Smooth muscle cell (in vitro differentiated cells): ENCODE measurements around the gene MAPK8. TPM values are rescaled to one million over a fixed set of nuclear protein-coding genes. Genes with fewer than 3 reads are reported as not detected.

ENCODE experiments used
- DNase-seq: peaks from one replicate; lab custom pipeline; 2025; ENCODE audit not compliant: unreplicated experiment; lab: John Stamatoyannopoulos, UW
- H2AFZ ChIP-seq: fragments of 200-600 bp; sonication (generic); 2 replicates; pipeline ENCODE4 v1.6.0; 2016; ENCODE audit warnings: antibody characterized with exemption, low read depth, mild to moderate bottlenecking
- H3F3A ChIP-seq: fragments of 200-600 bp; sonication (generic); 2 replicates; pipeline ENCODE4 v1.6.0; 2017; ENCODE audit warnings: antibody characterized with exemption, low read depth
- H3K27ac ChIP-seq: fragments of 200-600 bp; sonication (generic); 2 replicates; pipeline ENCODE4 v1.5.1; 2016; ENCODE audit warnings: low read depth, mild to moderate bottlenecking
- H3K27me3 ChIP-seq: fragments of 200-600 bp; sonication (generic); 2 replicates; pipeline ENCODE4 v1.6.1; 2016; ENCODE audit warnings: low read depth, mild to moderate bottlenecking
- H3K36me3 ChIP-seq: fragments of 200-600 bp; sonication (generic); 2 replicates; pipeline ENCODE4 v1.5.1; 2016; ENCODE audit warnings: low read depth
- H3K4me1 ChIP-seq: fragments of 200-600 bp; sonication (generic); 2 replicates; pipeline ENCODE4 v1.5.1; 2016; ENCODE audit warnings: low read depth
- H3K4me2 ChIP-seq: fragments of 200-600 bp; sonication (generic); 2 replicates; pipeline ENCODE4 v1.6.0; 2016; ENCODE audit warnings: mild to moderate bottlenecking
- H3K4me3 ChIP-seq: fragments of 200-600 bp; sonication (generic); 2 replicates; pipeline ENCODE4 v1.5.1; 2016; ENCODE audit warnings: mild to moderate bottlenecking
- H3K79me2 ChIP-seq: fragments of 200-600 bp; sonication (generic); 2 replicates; pipeline ENCODE4 v1.6.0; 2016; ENCODE audit warnings: low read depth, mild to moderate bottlenecking
- H3K9ac ChIP-seq: fragments of 200-600 bp; sonication (generic); 2 replicates; pipeline ENCODE4 v1.6.0; 2016; ENCODE audit warnings: low read depth
- H3K9me3 ChIP-seq: fragments of 200-600 bp; sonication (generic); replicated peaks from 2 replicates; pipeline ENCODE4 v1.5.1; 2016; ENCODE audit warnings: low read depth
- H4K20me1 ChIP-seq: fragments of 200-600 bp; sonication (generic); 2 replicates; pipeline ENCODE4 v1.6.0; 2016; ENCODE audit warnings: low read depth
- WGBS: methylation state at CpG from one replicate; pipeline ENCODE4 v1.1.7; 2016; ENCODE audit warnings: low lambda C conversion rate; 5-methylcytosine and 5-hydroxymethylcytosine counted together
- polyA plus RNA-seq: library from polyadenylated mRNA; unstranded; fragments of >200 nt; fragmentation: Nextera tagmentation; extraction: Ambion mirVana; gene quantifications from 2 replicates; pipeline ENCODE4 v1.2.1, GENCODE V29; 2016
- total RNA-seq: library from RNA; depleted of rRNA; stranded (reverse); fragments of >200 nt; gene quantifications from 2 replicates; pipeline ENCODE4 v1.2.3, GENCODE V29; 2014
- TF ChIP-seq, protein P1 (sequence below): fragments of 200-600 bp; sonication (generic); IDR thresholded peaks from 2 replicates; pipeline ENCODE4 v1.5.1; 2017; ENCODE audit warnings: borderline replicate concordance, mild to moderate bottlenecking, antibody characterized with exemption; ENCODE audit not compliant: insufficient read depth, poor library complexity, severe bottlenecking

Gene MAPK8
- total and polyA plus RNA-seq, 2 experiments from 2014 or later = 13.1 to 45.5 TPM

DNA sequence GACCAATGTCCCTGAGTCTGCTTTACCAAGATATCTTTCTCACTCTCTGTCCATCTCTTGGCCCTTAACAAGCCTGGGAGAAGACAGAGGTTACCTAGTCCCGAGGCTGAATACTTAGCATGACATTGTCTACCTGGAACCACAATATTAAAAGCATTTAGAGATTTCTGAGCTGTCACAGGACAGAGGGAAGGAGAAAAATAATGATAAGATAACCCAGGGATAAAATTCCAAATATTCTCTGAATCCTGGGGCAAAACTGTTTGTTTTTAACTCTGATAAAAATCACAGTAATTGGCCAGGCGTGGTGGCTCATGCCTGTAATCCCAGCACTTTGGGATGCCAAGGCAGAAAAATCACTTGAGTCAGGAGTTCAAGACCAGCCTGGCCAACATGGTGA is 12.0 kb upstream of the MAPK8 start:
- Histone ChIP-seq H3K4me1 (no peaks in the 10 kb centered on the region), H3K27ac (no peak overlapping the region), H3K9ac (no peak overlapping the region), H3K9me3 (no peaks in the 10 kb centered on the region), H3K36me3 (no peaks in the 10 kb centered on the region), H3F3A (no peaks in the 10 kb centered on the region), H3K79me2 (no peaks in the 10 kb centered on the region), H3K4me3 (no peak overlapping the region), H3K4me2 (no peak overlapping the region), H4K20me1 (no peaks in the 10 kb centered on the region), H3K27me3 (peaks cover 6% of the 10 kb centered on the region), H2AFZ (no peak overlapping the region)
- TF ChIP-seq, protein P1, sequence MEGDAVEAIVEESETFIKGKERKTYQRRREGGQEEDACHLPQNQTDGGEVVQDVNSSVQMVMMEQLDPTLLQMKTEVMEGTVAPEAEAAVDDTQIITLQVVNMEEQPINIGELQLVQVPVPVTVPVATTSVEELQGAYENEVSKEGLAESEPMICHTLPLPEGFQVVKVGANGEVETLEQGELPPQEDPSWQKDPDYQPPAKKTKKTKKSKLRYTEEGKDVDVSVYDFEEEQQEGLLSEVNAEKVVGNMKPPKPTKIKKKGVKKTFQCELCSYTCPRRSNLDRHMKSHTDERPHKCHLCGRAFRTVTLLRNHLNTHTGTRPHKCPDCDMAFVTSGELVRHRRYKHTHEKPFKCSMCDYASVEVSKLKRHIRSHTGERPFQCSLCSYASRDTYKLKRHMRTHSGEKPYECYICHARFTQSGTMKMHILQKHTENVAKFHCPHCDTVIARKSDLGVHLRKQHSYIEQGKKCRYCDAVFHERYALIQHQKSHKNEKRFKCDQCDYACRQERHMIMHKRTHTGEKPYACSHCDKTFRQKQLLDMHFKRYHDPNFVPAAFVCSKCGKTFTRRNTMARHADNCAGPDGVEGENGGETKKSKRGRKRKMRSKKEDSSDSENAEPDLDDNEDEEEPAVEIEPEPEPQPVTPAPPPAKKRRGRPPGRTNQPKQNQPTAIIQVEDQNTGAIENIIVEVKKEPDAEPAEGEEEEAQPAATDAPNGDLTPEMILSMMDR = no peak
- DNase-seq = no peak
- 87% methylated on average over 2 of the region's 2 CpGs for WGBS

GRCh38 chr10:48296576-48297098 is 9.8 kb upstream of the MAPK8 start:
- Histone ChIP-seq H3K36me3 (no peaks in the 10 kb centered on the region), H4K20me1 (no peaks in the 10 kb centered on the region), H3K4me1 (no peaks in the 10 kb centered on the region), H3K27me3 (peaks cover 14% of the 10 kb centered on the region), H3K4me3 (no peak overlapping the region), H3K79me2 (no peaks in the 10 kb centered on the region), H3K9me3 (no peaks in the 10 kb centered on the region), H3K9ac (no peak overlapping the region), H3K4me2 (no peak overlapping the region), H3F3A (no peaks in the 10 kb centered on the region), H2AFZ (no peak overlapping the region), H3K27ac (no peak overlapping the region)
- TF ChIP-seq, protein P1 = no peak
- 83% methylated on average over 4 of the region's 4 CpGs for WGBS
- DNase-seq = no peak

GRCh38 chr10:48299066-48299465 is 7.4 kb upstream of the MAPK8 start:
- 77% methylated on average over 7 of the region's 7 CpGs for WGBS
- Histone ChIP-seq H3K9me3 (no peaks in the 10 kb centered on the region), H3K4me2 (no peak overlapping the region), H3K4me1 (no peaks in the 10 kb centered on the region), H3K79me2 (no peaks in the 10 kb centered on the region), H3K4me3 (no peak overlapping the region), H3K9ac (no peak overlapping the region), H4K20me1 (no peaks in the 10 kb centered on the region), H3K36me3 (no peaks in the 10 kb centered on the region), H3K27me3 (peaks cover 14% of the 10 kb centered on the region), H2AFZ (no peak overlapping the region), H3F3A (no peaks in the 10 kb centered on the region), H3K27ac (no peak overlapping the region)
- no peak for DNase-seq
- TF ChIP-seq, protein P1 = no peak

DNA sequence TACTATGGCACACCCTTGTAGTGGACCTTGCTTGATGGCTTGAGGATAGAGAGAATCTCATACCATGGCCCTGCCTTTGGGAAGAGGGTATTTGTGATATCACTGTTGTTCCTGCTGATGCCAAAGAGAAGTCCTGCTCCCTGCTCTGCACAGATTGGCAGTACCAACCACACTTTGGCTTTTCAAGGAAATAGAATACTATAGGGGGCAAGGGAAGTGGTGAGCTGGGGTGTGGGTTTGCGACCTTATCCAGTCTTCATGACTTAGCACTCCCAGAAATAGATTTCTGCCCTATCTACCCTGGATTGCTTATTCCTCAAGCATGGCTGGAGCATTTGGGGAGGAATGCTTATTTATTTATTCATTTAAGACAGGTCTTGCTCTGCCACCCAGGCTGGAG is 6.8 kb upstream of the MAPK8 start:
- H3K27ac ChIP-seq = no peak overlapping the region
- TF ChIP-seq, protein P1 = no peak
- no peaks in the 10 kb centered on the region for H3K36me3 ChIP-seq
- H3F3A ChIP-seq = no peaks in the 10 kb centered on the region
- peaks cover 14% of the 10 kb centered on the region for H3K27me3 ChIP-seq
- 8% methylated on average over 1 of the region's 1 CpG for WGBS
- H3K4me1 ChIP-seq = no peaks in the 10 kb centered on the region
- H3K4me2 ChIP-seq = no peak overlapping the region
- no peak overlapping the region for H3K4me3 ChIP-seq
- no peak overlapping the region for H2AFZ ChIP-seq
- no peak for DNase-seq
- no peaks in the 10 kb centered on the region for H3K79me2 ChIP-seq
- no peaks in the 10 kb centered on the region for H3K9me3 ChIP-seq
- no peak overlapping the region for H3K9ac ChIP-seq
- no peaks in the 10 kb centered on the region for H4K20me1 ChIP-seq
